ENCODE data around the gene ACKR3. TPM values are rescaled to one million over a fixed set of nuclear protein-coding genes. Genes with fewer than 3 reads are reported as not detected.

ACKR3 gene
- total and polyA plus RNA-seq, 2 experiments from 2014 or later, result 1.0 to 3.0 TPM

DNA sequence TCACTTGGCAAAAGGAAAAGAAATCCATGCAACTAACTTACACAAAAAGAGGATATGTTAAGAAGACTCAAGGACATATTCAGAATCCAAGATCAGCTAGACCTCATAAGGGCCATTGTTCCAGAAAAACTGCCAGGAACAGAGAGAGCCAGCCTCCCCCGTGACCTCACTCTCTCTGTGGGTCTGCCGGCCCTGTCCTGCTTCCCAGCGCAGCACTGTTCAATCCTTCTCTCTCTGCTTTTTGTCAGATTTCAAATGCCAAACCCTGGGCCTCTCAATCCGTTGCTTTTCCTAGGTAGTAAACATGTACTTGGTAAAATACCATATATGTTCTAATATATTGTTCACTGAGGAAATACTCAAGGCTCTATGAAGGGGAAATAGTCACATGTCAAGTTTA, 40.0 kb upstream of the ACKR3 start:
- Mint-ChIP-seq H3K4me1 (no peaks in the 10 kb centered on the region), H3K27me3 (ENCODE audit: insufficient read depth, low read depth, poor library complexity) (peaks cover 3% of the 10 kb centered on the region), H3K36me3 (ENCODE audit: low read depth) (no peaks in the 10 kb centered on the region), H3K9me3 (no peaks in the 10 kb centered on the region), H3K27ac (no peak overlapping the region), H3K4me3 (no peak overlapping the region)
- Histone ChIP-seq H3K4me1 (ENCODE audit: insufficient read depth) (no peaks in the 10 kb centered on the region), H3K4me3 (no peak overlapping the region), H3K9me2 (ENCODE audit: insufficient read depth) (no peaks in the 10 kb centered on the region), H3K79me2 (replicated peaks; ENCODE audit: insufficient read depth) (no peaks in the 10 kb centered on the region), H2AFZ (no peak overlapping the region), H3K27me3 (ENCODE audit: insufficient read depth) (no peaks in the 10 kb centered on the region), H4K20me1 (replicated peaks; ENCODE audit: insufficient read depth) (no peaks in the 10 kb centered on the region; the same call in 1 of the 2 replicates), H3K36me3 (ENCODE audit: insufficient read depth) (no peaks in the 10 kb centered on the region), H3K4me2 (no peak overlapping the region), H3K27ac (ENCODE audit: low read depth) (no peak overlapping the region), H3F3A (replicated peaks; ENCODE audit: low read depth) (no peaks in the 10 kb centered on the region)
- ATAC-seq (no peak), DNase-seq (ENCODE audit: low spot score) (no peak)
- no peak for TF ChIP-seq POLR2AphosphoS5 (IDR thresholded peaks at IDR 0.05; ENCODE audit: low read depth)
- no peak for TF ChIP-seq CREB1 (CRISPR knock-in tag; IDR thresholded peaks at IDR 0.05; ENCODE audit: low read depth)
- TF ChIP-seq JUNB (IDR thresholded peaks at IDR 0.05; ENCODE audit: unreplicated experiment), result no peak

DNA sequence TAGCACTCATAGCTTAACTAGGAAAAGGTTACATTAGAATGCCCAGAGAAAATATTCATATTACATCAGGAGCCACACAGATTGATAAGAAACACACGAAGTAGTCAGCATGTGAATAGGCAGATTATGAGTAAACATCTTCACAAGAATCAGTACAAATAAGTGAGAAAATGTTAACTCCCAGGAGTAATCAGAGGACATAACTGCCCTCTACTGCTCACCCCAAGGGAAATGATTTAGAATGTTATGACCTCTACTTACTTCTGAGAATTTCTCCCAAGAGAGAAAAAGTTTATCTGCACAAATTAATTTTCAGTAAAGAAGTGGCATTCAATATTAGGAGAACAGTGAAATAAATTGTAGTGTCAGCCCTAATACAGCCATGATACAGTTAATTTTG, 39.1 kb upstream of the ACKR3 start:
- H3K9me3 Mint-ChIP-seq, result no peaks in the 10 kb centered on the region
- Histone ChIP-seq H3K4me3 (no peak overlapping the region), H2AFZ (no peak overlapping the region), H3F3A (replicated peaks; ENCODE audit: low read depth) (no peaks in the 10 kb centered on the region), H3K9me2 (ENCODE audit: insufficient read depth) (no peaks in the 10 kb centered on the region), H3K4me1 (ENCODE audit: insufficient read depth) (no peaks in the 10 kb centered on the region), H3K79me2 (replicated peaks; ENCODE audit: insufficient read depth) (no peaks in the 10 kb centered on the region), H3K4me2 (no peak overlapping the region), H4K20me1 (replicated peaks; ENCODE audit: insufficient read depth) (no peaks in the 10 kb centered on the region; the same call in 1 of the 2 replicates), H3K27me3 (ENCODE audit: insufficient read depth) (no peaks in the 10 kb centered on the region), H3K36me3 (ENCODE audit: insufficient read depth) (no peaks in the 10 kb centered on the region), H3K27ac (ENCODE audit: low read depth) (no peak overlapping the region)
- no peaks in the 10 kb centered on the region for H3K36me3 Mint-ChIP-seq (ENCODE audit: low read depth)
- no peak overlapping the region for H3K27ac Mint-ChIP-seq
- H3K27me3 Mint-ChIP-seq (ENCODE audit: insufficient read depth, low read depth, poor library complexity), result no peaks in the 10 kb centered on the region
- H3K4me3 Mint-ChIP-seq, result no peak overlapping the region
- no peaks in the 10 kb centered on the region for H3K4me1 Mint-ChIP-seq
- ATAC-seq (no peak), DNase-seq (ENCODE audit: low spot score) (no peak)
- TF ChIP-seq, protein P1, sequence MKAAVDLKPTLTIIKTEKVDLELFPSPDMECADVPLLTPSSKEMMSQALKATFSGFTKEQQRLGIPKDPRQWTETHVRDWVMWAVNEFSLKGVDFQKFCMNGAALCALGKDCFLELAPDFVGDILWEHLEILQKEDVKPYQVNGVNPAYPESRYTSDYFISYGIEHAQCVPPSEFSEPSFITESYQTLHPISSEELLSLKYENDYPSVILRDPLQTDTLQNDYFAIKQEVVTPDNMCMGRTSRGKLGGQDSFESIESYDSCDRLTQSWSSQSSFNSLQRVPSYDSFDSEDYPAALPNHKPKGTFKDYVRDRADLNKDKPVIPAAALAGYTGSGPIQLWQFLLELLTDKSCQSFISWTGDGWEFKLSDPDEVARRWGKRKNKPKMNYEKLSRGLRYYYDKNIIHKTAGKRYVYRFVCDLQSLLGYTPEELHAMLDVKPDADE (IDR thresholded peaks at IDR 0.05), result no peak
- no peak for TF ChIP-seq CREB1 (CRISPR knock-in tag; IDR thresholded peaks at IDR 0.05; ENCODE audit: low read depth)
- TF ChIP-seq POLR2AphosphoS5 (IDR thresholded peaks at IDR 0.05; ENCODE audit: low read depth), result no peak
- TF ChIP-seq, protein P2, sequence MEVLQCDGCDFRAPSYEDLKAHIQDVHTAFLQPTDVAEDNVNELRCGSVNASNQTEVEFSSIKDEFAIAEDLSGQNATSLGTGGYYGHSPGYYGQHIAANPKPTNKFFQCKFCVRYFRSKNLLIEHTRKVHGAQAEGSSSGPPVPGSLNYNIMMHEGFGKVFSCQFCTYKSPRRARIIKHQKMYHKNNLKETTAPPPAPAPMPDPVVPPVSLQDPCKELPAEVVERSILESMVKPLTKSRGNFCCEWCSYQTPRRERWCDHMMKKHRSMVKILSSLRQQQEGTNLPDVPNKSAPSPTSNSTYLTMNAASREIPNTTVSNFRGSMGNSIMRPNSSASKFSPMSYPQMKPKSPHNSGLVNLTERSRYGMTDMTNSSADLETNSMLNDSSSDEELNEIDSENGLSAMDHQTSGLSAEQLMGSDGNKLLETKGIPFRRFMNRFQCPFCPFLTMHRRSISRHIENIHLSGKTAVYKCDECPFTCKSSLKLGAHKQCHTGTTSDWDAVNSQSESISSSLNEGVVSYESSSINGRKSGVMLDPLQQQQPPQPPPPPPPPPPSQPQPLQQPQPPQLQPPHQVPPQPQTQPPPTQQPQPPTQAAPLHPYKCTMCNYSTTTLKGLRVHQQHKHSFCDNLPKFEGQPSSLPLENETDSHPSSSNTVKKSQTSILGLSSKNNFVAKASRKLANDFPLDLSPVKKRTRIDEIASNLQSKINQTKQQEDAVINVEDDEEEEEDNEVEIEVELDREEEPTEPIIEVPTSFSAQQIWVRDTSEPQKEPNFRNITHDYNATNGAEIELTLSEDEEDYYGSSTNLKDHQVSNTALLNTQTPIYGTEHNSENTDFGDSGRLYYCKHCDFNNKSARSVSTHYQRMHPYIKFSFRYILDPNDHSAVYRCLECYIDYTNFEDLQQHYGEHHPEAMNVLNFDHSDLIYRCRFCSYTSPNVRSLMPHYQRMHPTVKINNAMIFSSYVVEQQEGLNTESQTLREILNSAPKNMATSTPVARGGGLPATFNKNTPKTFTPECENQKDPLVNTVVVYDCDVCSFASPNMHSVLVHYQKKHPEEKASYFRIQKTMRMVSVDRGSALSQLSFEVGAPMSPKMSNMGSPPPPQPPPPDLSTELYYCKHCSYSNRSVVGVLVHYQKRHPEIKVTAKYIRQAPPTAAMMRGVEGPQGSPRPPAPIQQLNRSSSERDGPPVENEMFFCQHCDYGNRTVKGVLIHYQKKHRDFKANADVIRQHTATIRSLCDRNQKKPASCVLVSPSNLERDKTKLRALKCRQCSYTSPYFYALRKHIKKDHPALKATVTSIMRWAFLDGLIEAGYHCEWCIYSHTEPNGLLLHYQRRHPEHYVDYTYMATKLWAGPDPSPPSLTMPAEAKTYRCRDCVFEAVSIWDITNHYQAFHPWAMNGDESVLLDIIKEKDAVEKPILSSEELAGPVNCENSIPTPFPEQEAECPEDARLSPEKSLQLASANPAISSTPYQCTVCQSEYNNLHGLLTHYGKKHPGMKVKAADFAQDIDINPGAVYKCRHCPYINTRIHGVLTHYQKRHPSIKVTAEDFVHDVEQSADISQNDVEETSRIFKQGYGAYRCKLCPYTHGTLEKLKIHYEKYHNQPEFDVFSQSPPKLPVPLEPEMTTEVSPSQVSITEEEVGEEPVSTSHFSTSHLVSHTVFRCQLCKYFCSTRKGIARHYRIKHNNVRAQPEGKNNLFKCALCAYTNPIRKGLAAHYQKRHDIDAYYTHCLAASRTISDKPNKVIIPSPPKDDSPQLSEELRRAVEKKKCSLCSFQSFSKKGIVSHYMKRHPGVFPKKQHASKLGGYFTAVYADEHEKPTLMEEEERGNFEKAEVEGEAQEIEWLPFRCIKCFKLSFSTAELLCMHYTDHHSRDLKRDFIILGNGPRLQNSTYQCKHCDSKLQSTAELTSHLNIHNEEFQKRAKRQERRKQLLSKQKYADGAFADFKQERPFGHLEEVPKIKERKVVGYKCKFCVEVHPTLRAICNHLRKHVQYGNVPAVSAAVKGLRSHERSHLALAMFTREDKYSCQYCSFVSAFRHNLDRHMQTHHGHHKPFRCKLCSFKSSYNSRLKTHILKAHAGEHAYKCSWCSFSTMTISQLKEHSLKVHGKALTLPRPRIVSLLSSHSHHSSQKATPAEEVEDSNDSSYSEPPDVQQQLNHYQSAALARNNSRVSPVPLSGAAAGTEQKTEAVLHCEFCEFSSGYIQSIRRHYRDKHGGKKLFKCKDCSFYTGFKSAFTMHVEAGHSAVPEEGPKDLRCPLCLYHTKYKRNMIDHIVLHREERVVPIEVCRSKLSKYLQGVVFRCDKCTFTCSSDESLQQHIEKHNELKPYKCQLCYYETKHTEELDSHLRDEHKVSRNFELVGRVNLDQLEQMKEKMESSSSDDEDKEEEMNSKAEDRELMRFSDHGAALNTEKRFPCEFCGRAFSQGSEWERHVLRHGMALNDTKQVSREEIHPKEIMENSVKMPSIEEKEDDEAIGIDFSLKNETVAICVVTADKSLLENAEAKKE (CRISPR knock-in tag; IDR thresholded peaks at IDR 0.05), result no peak
- TF ChIP-seq, protein P3, sequence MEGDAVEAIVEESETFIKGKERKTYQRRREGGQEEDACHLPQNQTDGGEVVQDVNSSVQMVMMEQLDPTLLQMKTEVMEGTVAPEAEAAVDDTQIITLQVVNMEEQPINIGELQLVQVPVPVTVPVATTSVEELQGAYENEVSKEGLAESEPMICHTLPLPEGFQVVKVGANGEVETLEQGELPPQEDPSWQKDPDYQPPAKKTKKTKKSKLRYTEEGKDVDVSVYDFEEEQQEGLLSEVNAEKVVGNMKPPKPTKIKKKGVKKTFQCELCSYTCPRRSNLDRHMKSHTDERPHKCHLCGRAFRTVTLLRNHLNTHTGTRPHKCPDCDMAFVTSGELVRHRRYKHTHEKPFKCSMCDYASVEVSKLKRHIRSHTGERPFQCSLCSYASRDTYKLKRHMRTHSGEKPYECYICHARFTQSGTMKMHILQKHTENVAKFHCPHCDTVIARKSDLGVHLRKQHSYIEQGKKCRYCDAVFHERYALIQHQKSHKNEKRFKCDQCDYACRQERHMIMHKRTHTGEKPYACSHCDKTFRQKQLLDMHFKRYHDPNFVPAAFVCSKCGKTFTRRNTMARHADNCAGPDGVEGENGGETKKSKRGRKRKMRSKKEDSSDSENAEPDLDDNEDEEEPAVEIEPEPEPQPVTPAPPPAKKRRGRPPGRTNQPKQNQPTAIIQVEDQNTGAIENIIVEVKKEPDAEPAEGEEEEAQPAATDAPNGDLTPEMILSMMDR (conservative IDR thresholded peaks at IDR 0.05; ENCODE audit: low read depth in 2 of 2), result no peak
- TF ChIP-seq STAT1 (IDR thresholded peaks at IDR 0.05; ENCODE audit: unreplicated experiment), result no peak
- no peak for TF ChIP-seq ZNF331 (CRISPR knock-in tag; IDR thresholded peaks at IDR 0.05; ENCODE audit: low read depth)
- no peak for TF ChIP-seq EZH2phosphoT487 (IDR thresholded peaks at IDR 0.05; ENCODE audit: unreplicated experiment)
- no peak for TF ChIP-seq NANOG (IDR thresholded peaks at IDR 0.05; ENCODE audit: borderline replicate concordance)
- no peak for TF ChIP-seq ZNF114 (CRISPR knock-in tag; IDR thresholded peaks at IDR 0.05)
- TF ChIP-seq JUNB (IDR thresholded peaks at IDR 0.05; ENCODE audit: unreplicated experiment), result no peak

Measured in GM23338 (cell line).